T-cell (primary cell): ENCODE data around the gene CACNA1A. TPM values are rescaled to one million over a fixed set of nuclear protein-coding genes. Genes with fewer than 3 reads are reported as not detected.
A peak's percentile ranks its signal among the peaks of the same experiment; 100 is the strongest.

Experiments used
- ATAC-seq, 4 experiments: fragments of 200-7000 bp in 3 of 4; fragments of 150-1000 bp in 1 of 4; cut with Tn5 transposase; replicated peaks in 1 of 4; 1 replicate in 3 of 4; 2 replicates in 1 of 4; pipeline ENCODE4 v1.10.0; 2021; ENCODE audit warnings: moderate library complexity in 3 of 4, mild to moderate bottlenecking in 2 of 4, moderate number of reproducible peaks in 1 of 4
- CTCF ChIA-PET, 2 donors: fragments of 300-600 bp; sonication (Branson Sonifier 250); formaldehyde crosslinking; loops; one replicate each; lab custom pipeline; 2022; ENCODE audit warnings: antibody characterized with exemption in 2 of 2; lab: Charles Lee
- POLR2A ChIA-PET, 2 donors: fragments of 300-600 bp; sonication (Branson Sonifier 250); formaldehyde crosslinking; loops; one replicate each; lab custom pipeline; 2022; ENCODE audit warnings: antibody characterized with exemption in 2 of 2; lab: Charles Lee
- DNase-seq, 35 experiments: peaks; one replicate each; pipeline versions ENCODE4 v3.0.0 to v3.0.0-alpha.2; 2013 to 2023
- H3K27ac ChIP-seq: one replicate; pipeline ENCODE4 v1.5.1; 2013; ENCODE audit warnings: low read length
- H3K27me3 ChIP-seq, 2 experiments: replicated peaks in 1 of 2; 1 replicate in 1 of 2; 2 replicates in 1 of 2; pipeline versions ENCODE4 v1.6.1 to v1.7.0; 2013; ENCODE audit warnings: low read length in 1 of 2, mixed read lengths in 1 of 2; ENCODE audit not compliant: control insufficient read depth in 2 of 2, insufficient read depth in 2 of 2; ENCODE audit errors: extremely low read depth in 1 of 2
- H3K36me3 ChIP-seq, 2 donors: 1 replicate in 1 of 2; 2 replicates in 1 of 2; pipeline versions ENCODE4 v1.6.1 to v1.7.0; 2013; ENCODE audit warnings: low read length in 1 of 2; ENCODE audit not compliant: control insufficient read depth in 2 of 2, insufficient read depth in 1 of 2; ENCODE audit errors: extremely low read depth in 1 of 2
- H3K4me1 ChIP-seq, 2 experiments: 1 replicate in 1 of 2; 2 replicates in 1 of 2; pipeline versions ENCODE4 v1.6.1 to v1.7.0; 2013; ENCODE audit warnings: low read length in 2 of 2, mixed read lengths in 1 of 2; ENCODE audit not compliant: insufficient read depth in 2 of 2, control insufficient read depth in 1 of 2; ENCODE audit errors: extremely low read depth in 1 of 2
- H3K4me3 ChIP-seq, 2 donors: 1 replicate in 1 of 2; 2 replicates in 1 of 2; pipeline versions ENCODE4 v1.5.1 to v1.7.0; 2013; ENCODE audit warnings: mild to moderate bottlenecking in 2 of 2, low read length in 1 of 2, moderate library complexity in 1 of 2; ENCODE audit not compliant: control insufficient read depth in 1 of 2; ENCODE audit errors: extremely low read depth in 1 of 2
- H3K9me3 ChIP-seq: 2 replicates; pipeline ENCODE4 v1.7.0; 2013
- H3K27ac Mint-ChIP-seq, 2 donors: one replicate each; pipeline ENCODE4 v1.8.0; 2020 to 2021; ENCODE audit warnings: mild to moderate bottlenecking in 2 of 2, mixed read lengths in 2 of 2
- H3K27me3 Mint-ChIP-seq, 2 donors: one replicate each; pipeline ENCODE4 v1.8.0; 2021 to 2022; ENCODE audit warnings: mixed read lengths in 2 of 2
- H3K36me3 Mint-ChIP-seq: one replicate; pipeline ENCODE4 v1.8.0; 2021; ENCODE audit warnings: mixed read lengths
- H3K4me1 Mint-ChIP-seq, 3 donors: one replicate each; pipeline ENCODE4 v1.8.0; 2020 to 2022; ENCODE audit warnings: mixed read lengths in 3 of 3, mild to moderate bottlenecking in 1 of 3
- H3K4me3 Mint-ChIP-seq, 3 donors: one replicate each; pipeline ENCODE4 v1.8.0; 2020 to 2022; ENCODE audit warnings: mild to moderate bottlenecking in 3 of 3, mixed read lengths in 3 of 3, moderate library complexity in 3 of 3
- H3K9me3 Mint-ChIP-seq, 3 donors: one replicate each; pipeline ENCODE4 v1.8.0; 2020 to 2022; ENCODE audit warnings: mixed read lengths in 3 of 3
- WGBS: methylation state at CpG from one replicate; pipeline ENCODE4 v1.1.5; 2013; ENCODE audit warnings: missing lambda C conversion rate; ENCODE audit not compliant: insufficient coverage; 5-methylcytosine and 5-hydroxymethylcytosine counted together
- total RNA-seq, 35 experiments: library from RNA in 6 of 35; stranded (reverse) in 6 of 35; fragments of 120-200 nt in 1 of 35; gene quantifications; one replicate each; pipeline versions ENCODE4 v1.2.1 to v1.2.4 and lab custom pipeline; 2013 to 2026

The CACNA1A gene
- total RNA-seq, 5 donors from 2014 or later (not counting 1 experiment from before 2014, with no cell fraction given) = 0.33 to 0.89 (median 0.51) TPM

DNA sequence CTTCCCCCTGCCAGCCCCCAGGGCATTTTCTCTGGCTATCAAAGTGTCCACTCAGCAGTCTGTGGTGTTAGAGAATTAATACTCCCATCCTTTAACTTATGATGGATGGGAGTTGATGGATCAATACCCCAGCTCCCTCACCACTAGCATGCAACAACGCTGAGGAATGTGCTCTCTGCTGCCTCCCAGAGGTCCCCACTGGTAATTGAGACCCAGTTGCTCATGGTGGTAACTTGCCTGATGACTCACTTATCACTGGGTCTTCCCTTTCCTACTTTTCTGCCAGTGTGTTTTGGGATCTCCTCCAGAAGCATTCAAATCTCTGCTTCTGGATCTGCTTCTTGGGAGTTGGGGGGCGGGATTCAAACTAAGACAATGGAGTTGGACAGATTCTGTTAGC is 20.3 kb upstream of the CACNA1A start:
- no peak overlapping the region for H3K4me3 Mint-ChIP-seq
- Histone ChIP-seq H3K9me3 (no peaks in the 10 kb centered on the region), H3K36me3 (no peaks in the 10 kb centered on the region), H3K27ac (no peak overlapping the region), H3K4me3 (no peak overlapping the region), H3K4me1 (no peaks in the 10 kb centered on the region), H3K27me3 (peaks cover 2 to 31% of the 10 kb centered on the region in 2 experiments)
- no peak overlapping the region for H3K27ac Mint-ChIP-seq
- no CpG with 5 or more reads among the region's 2 CpGs for WGBS
- ChIA-PET CTCF (no interaction called here), POLR2A (no interaction called here)
- H3K27me3 Mint-ChIP-seq = peaks cover 58 to 61% of the 10 kb centered on the region in 2 donors
- no peaks in the 10 kb centered on the region for H3K4me1 Mint-ChIP-seq
- H3K9me3 Mint-ChIP-seq = peaks cover 4 to 17% (median 5%) of the 10 kb centered on the region in 3 donors
- ATAC-seq (no peak), DNase-seq (peak in 2 of 35 experiments; percentile 7 to 9)
- no peaks in the 10 kb centered on the region for H3K36me3 Mint-ChIP-seq

DNA sequence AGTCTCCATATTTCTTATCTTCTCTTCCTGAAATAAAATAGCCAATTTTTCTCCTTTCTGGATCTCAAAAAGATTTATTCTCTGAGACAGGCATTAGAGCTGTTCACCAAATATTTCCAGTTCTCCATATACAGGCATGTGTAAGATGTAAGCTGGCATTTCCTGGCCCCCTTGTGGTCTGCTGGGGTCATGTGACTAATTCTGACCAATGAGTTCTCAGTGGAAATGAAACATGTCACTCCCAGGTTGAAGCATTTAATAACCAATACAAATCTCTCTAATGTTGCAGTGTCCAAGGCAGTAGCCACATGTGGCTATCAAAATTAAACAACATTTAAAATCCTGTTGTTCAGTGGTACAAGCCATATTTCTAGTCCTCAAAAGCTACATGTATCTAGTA is 14.8 kb upstream of the CACNA1A start:
- Mint-ChIP-seq H3K4me3 (no peak overlapping the region), H3K4me1 (no peaks in the 10 kb centered on the region), H3K9me3 (peaks cover 22 to 36% (median 23%) of the 10 kb centered on the region in 3 donors), H3K36me3 (no peaks in the 10 kb centered on the region), H3K27me3 (peaks cover 40 to 46% of the 10 kb centered on the region in 2 donors), H3K27ac (no peak overlapping the region)
- DNase-seq = no peak
- Histone ChIP-seq H3K36me3 (no peaks in the 10 kb centered on the region), H3K9me3 (peaks cover 3% of the 10 kb centered on the region), H3K27ac (no peak overlapping the region), H3K27me3 (peaks cover 2 to 8% of the 10 kb centered on the region in 2 experiments), H3K4me1 (no peaks in the 10 kb centered on the region), H3K4me3 (no peak overlapping the region)
- POLR2A ChIA-PET = no interaction called here
- CTCF ChIA-PET = no interaction called here
- no peak for ATAC-seq

DNA sequence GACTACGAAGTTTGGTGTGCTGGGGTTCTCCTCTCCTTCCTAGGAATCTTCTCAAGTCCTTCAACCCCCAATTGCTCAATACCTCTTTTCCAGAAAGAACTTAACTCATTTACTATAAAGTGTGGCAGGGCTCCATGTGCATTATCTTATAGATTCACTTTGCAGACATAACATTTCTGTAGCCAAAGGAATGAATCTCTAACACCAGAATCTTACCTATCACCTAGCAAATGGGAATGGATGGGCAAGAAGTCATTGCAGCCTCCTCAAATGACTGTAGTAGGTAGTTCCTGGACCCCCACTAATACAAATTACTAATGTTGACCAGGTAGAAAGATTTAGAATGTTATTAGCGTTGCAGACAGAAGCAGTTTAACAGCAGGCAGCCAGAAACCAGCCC is 5.7 kb upstream of the CACNA1A start:
- WGBS = no CpG with 5 or more reads among the region's 2 CpGs
- Mint-ChIP-seq H3K4me1 (peaks cover 0 to 3% (median 0%) of the 10 kb centered on the region in 3 donors), H3K27me3 (peaks cover 47 to 48% of the 10 kb centered on the region in 2 donors), H3K9me3 (peaks cover 0 to 3% (median 2%) of the 10 kb centered on the region in 3 donors), H3K27ac (no peak overlapping the region), H3K4me3 (no peak overlapping the region), H3K36me3 (no peaks in the 10 kb centered on the region)
- POLR2A ChIA-PET = no interaction called here
- DNase-seq (no peak), ATAC-seq (no peak)
- no peaks in the 10 kb centered on the region for H3K4me1 ChIP-seq
- no peaks in the 10 kb centered on the region for H3K36me3 ChIP-seq
- peaks cover 12 to 20% of the 10 kb centered on the region in 2 experiments for H3K27me3 ChIP-seq
- H3K27ac ChIP-seq = no peak overlapping the region
- CTCF ChIA-PET = no interaction called here
- H3K9me3 ChIP-seq = no peaks in the 10 kb centered on the region
- H3K4me3 ChIP-seq = no peak overlapping the region

DNA sequence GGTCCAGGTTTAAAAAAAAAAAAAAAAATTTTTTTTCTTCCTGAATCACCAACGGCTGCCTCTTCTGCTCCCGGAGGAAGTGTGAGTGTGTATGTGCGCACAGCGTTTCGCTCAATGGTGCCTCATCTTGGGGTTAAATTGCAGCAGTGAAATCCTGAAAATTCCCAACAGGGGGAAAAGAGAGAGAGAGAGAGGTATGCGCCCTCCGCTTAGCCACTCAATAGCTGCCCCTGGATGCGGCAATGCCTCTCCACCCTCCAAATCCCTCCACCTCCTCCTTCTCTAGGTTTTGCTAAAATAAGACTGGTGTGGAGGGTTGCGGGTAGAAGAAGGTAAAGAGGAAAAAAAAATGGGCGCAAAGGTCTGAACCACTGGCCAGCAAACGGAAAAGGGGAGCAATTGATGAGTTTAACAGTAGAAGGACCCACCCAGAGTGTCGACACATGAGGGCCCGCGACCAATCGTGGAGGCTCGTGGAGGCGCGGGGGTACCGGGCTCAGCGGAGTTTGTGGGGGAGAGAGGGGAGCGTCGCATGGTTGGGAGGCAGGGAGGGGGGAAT is 853 bp upstream of the CACNA1A start:
- Mint-ChIP-seq H3K4me3 (no peak overlapping the region), H3K36me3 (no peaks in the 10 kb centered on the region), H3K9me3 (peaks cover 0 to 3% (median 2%) of the 10 kb centered on the region in 3 donors), H3K4me1 (peaks cover 0 to 3% (median 0%) of the 10 kb centered on the region in 3 donors), H3K27me3 (peaks cover 63 to 73% of the 10 kb centered on the region in 2 donors), H3K27ac (no peak overlapping the region)
- Histone ChIP-seq H3K27me3 (peaks cover 7 to 39% of the 10 kb centered on the region in 2 experiments), H3K27ac (no peak overlapping the region), H3K4me3 (no peak overlapping the region), H3K9me3 (no peaks in the 10 kb centered on the region), H3K36me3 (no peaks in the 10 kb centered on the region), H3K4me1 (peaks cover 0 to 6% of the 10 kb centered on the region in 2 experiments)
- ChIA-PET POLR2A (no interaction called here), CTCF (no interaction called here)
- DNase-seq (no peak), ATAC-seq (no peak)
- 3% methylated on average over 11 of the region's 22 CpGs for WGBS

DNA sequence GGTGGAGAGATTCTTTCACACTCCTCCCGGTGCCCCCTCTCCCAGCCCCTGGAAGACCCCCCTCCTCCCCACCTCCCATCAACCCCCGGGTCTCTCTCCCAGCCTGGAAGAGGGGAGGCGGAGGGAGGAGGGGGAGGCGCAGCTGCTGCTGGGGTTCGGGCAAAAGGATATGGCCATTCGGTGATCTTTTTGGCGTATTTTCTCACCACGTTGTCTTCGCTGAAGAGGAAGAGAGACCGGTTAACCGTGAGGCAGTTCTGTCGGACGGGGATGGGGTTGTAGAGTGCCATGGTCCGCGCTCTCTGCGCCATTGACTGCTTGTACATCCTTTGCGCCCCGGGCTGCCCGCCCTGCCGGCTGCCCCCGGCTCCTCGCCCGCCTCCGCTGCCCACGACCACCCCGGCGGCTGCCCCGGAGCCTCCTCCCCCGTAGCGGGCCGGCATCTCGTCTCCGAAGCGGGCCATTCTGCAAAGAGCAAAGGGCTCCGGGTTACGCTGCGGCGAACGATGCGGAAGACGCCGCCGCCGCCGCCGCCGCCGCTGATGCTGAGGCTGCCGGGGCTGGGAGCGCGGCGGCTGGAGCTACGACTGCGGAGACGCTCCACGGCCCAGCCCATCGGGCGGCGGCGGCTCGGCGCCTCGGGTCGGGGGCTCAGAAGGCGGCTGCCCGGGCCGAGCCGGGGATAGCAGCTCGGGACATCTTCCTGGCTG is 363 bp downstream of the CACNA1A start:
- ATAC-seq = peak in 3 of 4 experiments; percentile 36 to 48 (median 43)
- ChIA-PET POLR2A (no interaction called here), CTCF (interaction anchor here (0.6 kb wide), 2 partner anchors 33 to 1438 kb away, joined by 4 read pairs; no protein-coding TSS in a partner anchor)
- Histone ChIP-seq H3K27me3 (peaks cover 7 to 40% of the 10 kb centered on the region in 2 experiments), H3K36me3 (no peaks in the 10 kb centered on the region), H3K4me1 (peaks cover 0 to 6% of the 10 kb centered on the region in 2 experiments), H3K9me3 (no peaks in the 10 kb centered on the region), H3K4me3 (peak overlapping the region in 1 of 2 donors; percentile 50), H3K27ac (no peak overlapping the region)
- Mint-ChIP-seq H3K9me3 (peaks cover 0 to 3% (median 0%) of the 10 kb centered on the region in 3 donors), H3K27ac (no peak overlapping the region), H3K4me1 (peaks cover 0 to 3% (median 0%) of the 10 kb centered on the region in 3 donors), H3K36me3 (no peaks in the 10 kb centered on the region), H3K4me3 (peak overlapping the region in 1 of 3 donors; percentile 29), H3K27me3 (peaks cover 55 to 66% of the 10 kb centered on the region in 2 donors)
- WGBS = 5% methylated on average over 54 of the region's 69 CpGs
- DNase-seq = peak in 10 of 35 experiments; percentile 1 to 24 (median 6)

DNA sequence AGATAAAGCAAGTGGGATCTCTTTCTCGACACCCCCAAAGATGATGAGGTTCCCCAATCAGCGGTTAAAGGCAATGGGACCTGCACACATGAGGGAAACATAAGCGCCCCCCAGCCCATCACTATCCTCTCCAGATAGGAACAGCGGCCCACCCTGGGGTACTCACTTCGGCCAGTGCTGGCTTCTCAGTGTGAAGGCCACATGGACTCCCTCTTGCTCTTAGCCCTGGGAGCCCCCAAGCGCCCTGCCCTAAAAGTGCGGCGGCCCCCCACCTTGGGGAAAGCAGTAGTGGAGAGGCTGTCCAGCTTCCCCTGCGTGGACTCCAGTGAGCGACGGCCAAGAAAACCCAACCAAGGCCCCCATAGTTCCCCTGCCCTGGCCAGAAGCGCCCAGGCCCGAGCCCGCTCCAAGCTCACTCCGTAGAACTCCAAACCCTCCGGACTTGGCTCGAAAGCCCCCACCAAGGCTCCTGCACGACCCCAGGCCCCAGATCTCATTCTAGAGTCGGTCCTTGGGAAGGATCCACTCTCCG is 1.0 kb downstream of the CACNA1A start:
- peaks cover 7 to 42% of the 10 kb centered on the region in 2 experiments for H3K27me3 ChIP-seq
- no peak overlapping the region for H3K27ac ChIP-seq
- no peaks in the 10 kb centered on the region for H3K9me3 ChIP-seq
- Mint-ChIP-seq H3K27ac (no peak overlapping the region), H3K4me1 (peaks cover 0 to 3% (median 0%) of the 10 kb centered on the region in 3 donors), H3K9me3 (peaks cover 0 to 3% (median 0%) of the 10 kb centered on the region in 3 donors), H3K4me3 (peak overlapping the region; percentile 29 to 41 (median 34)), H3K27me3 (peaks cover 61 to 69% of the 10 kb centered on the region in 2 donors), H3K36me3 (no peaks in the 10 kb centered on the region)
- H3K4me1 ChIP-seq = peaks cover 0 to 6% of the 10 kb centered on the region in 2 experiments
- ChIA-PET POLR2A (no interaction called here), CTCF (interaction anchor here in 1 of 2 donors (0.6 kb wide), 1 partner anchor 28 kb away, joined by 3 read pairs; no protein-coding TSS in a partner anchor)
- H3K4me3 ChIP-seq = no peak overlapping the region
- no peak for ATAC-seq
- no peak for DNase-seq
- WGBS = 50% methylated on average over 11 of the region's 20 CpGs
- H3K36me3 ChIP-seq = no peaks in the 10 kb centered on the region
